Epithelial cell of proximal tubule (primary cell): Measurements from ENCODE around the gene SSC4D. TPM values are rescaled to one million over a fixed set of nuclear protein-coding genes. Genes with fewer than 3 reads are reported as not detected.

Source experiments
- DNase-seq: peaks from one replicate; pipeline ENCODE4 v3.0.0-alpha.2; 2011; ENCODE audit warnings: low read depth
- H3K4me3 ChIP-seq: 2 replicates; pipeline ENCODE4 v1.5.1; 2011; ENCODE audit warnings: low read depth, mild to moderate bottlenecking, low read length
- CTCF ChIP-seq: conservative IDR thresholded peaks from 2 replicates; pipeline ENCODE4 v1.5.1; 2012; ENCODE audit warnings: low read depth, mild to moderate bottlenecking, low read length
- total RNA-seq: library from RNA; depleted of rRNA; stranded (reverse); fragments of >200 nt; gene quantifications from 2 replicates; pipeline ENCODE4 v1.2.3, GENCODE V29; 2015

The SSC4D gene
- total RNA-seq, 1 donor from 2014 or later: 2.1 TPM

GRCh38 chr7:76354981-76355730, 54.3 kb downstream of the SSC4D start:
- no peak for TF ChIP-seq CTCF
- H3K4me3 ChIP-seq: no peak overlapping the region

GRCh38 chr7:76354516-76354915, 55.0 kb downstream of the SSC4D start:
- H3K4me3 ChIP-seq: no peak overlapping the region
- TF ChIP-seq CTCF: no peak
- no peak for DNase-seq

More at GRCh38 chr7:76354981-76355730, 54.3 kb downstream of the SSC4D start:
- DNase-seq: no peak

- no peak for DNase-seq
- no peak overlapping the region for H3K4me3 ChIP-seq
- no peak for TF ChIP-seq CTCF
Measured at GRCh38 chr7:76353744-76354143, 55.8 kb downstream of the SSC4D start.

GRCh38 chr7:76352193-76352592, 57.3 kb downstream of the SSC4D start:
- no peak for TF ChIP-seq CTCF

GRCh38 chr7:76351372-76351771, 58.1 kb downstream of the SSC4D start:
- no peak overlapping the region for H3K4me3 ChIP-seq
- DNase-seq: no peak

More at GRCh38 chr7:76352193-76352592, 57.3 kb downstream of the SSC4D start:
- H3K4me3 ChIP-seq: no peak overlapping the region
- DNase-seq: no peak

GRCh38 chr7:76349313-76349885, 60.1 kb downstream of the SSC4D start:
- no peak overlapping the region for H3K4me3 ChIP-seq
- DNase-seq: no peak
- no peak for TF ChIP-seq CTCF

More at GRCh38 chr7:76351372-76351771, 58.1 kb downstream of the SSC4D start:
- TF ChIP-seq CTCF: no peak
